ENCODE measurements around the gene PLAC1.

The PLAC1 gene

GRCh38 chrX:134530845-134531244 lies 127.4 kb downstream of the PLAC1 start:
- ATAC-seq: no peak
- TF ChIP-seq BACH2 (CRISPR knock-in tag; IDR thresholded peaks at IDR 0.05; ENCODE audit: borderline replicate concordance) (no peak), RARB (CRISPR knock-in tag; IDR thresholded peaks at IDR 0.05) (no peak), POU6F1 (CRISPR knock-in tag; IDR thresholded peaks at IDR 0.05; ENCODE audit: borderline replicate concordance, low read depth) (no peak), ZC3H10 (CRISPR knock-in tag; IDR thresholded peaks at IDR 0.05) (no peak), ZFP30 (CRISPR knock-in tag; IDR thresholded peaks at IDR 0.05) (no peak), ZFP3 (CRISPR knock-in tag; IDR thresholded peaks at IDR 0.05) (no peak), ZNF70 (CRISPR knock-in tag; IDR thresholded peaks at IDR 0.05) (no peak)
- TF ChIP-seq, protein P1, sequence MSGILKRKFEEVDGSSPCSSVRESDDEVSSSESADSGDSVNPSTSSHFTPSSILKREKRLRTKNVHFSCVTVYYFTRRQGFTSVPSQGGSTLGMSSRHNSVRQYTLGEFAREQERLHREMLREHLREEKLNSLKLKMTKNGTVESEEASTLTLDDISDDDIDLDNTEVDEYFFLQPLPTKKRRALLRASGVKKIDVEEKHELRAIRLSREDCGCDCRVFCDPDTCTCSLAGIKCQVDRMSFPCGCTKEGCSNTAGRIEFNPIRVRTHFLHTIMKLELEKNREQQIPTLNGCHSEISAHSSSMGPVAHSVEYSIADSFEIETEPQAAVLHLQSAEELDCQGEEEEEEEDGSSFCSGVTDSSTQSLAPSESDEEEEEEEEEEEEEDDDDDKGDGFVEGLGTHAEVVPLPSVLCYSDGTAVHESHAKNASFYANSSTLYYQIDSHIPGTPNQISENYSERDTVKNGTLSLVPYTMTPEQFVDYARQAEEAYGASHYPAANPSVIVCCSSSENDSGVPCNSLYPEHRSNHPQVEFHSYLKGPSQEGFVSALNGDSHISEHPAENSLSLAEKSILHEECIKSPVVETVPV (CRISPR knock-in tag; IDR thresholded peaks at IDR 0.05): no peak
- TF ChIP-seq, protein P2, sequence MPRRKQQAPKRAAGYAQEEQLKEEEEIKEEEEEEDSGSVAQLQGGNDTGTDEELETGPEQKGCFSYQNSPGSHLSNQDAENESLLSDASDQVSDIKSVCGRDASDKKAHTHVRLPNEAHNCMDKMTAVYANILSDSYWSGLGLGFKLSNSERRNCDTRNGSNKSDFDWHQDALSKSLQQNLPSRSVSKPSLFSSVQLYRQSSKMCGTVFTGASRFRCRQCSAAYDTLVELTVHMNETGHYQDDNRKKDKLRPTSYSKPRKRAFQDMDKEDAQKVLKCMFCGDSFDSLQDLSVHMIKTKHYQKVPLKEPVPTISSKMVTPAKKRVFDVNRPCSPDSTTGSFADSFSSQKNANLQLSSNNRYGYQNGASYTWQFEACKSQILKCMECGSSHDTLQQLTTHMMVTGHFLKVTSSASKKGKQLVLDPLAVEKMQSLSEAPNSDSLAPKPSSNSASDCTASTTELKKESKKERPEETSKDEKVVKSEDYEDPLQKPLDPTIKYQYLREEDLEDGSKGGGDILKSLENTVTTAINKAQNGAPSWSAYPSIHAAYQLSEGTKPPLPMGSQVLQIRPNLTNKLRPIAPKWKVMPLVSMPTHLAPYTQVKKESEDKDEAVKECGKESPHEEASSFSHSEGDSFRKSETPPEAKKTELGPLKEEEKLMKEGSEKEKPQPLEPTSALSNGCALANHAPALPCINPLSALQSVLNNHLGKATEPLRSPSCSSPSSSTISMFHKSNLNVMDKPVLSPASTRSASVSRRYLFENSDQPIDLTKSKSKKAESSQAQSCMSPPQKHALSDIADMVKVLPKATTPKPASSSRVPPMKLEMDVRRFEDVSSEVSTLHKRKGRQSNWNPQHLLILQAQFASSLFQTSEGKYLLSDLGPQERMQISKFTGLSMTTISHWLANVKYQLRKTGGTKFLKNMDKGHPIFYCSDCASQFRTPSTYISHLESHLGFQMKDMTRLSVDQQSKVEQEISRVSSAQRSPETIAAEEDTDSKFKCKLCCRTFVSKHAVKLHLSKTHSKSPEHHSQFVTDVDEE (CRISPR knock-in tag; IDR thresholded peaks at IDR 0.05): no peak

DNA sequence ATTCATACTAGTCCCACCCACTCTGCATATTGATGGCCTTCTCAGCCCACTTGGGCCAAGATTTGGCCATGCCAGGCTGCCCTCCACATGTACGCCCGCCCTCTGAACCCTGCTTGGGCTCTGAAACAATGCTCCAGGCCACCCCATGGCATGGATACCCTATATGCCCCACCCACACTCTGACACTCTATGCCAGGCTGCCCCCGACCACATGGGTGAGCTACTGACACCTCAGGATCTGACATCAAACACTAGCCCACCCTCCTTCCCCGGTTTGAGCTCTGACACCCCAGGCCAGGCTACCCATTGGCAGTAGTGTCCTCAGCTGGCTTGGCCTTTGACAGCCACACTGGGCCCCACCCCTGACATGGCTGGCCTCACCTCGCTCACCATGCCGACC lies 128.8 kb downstream of the PLAC1 start:
- TF ChIP-seq, protein P1 (CRISPR knock-in tag; IDR thresholded peaks at IDR 0.05): no peak
- TF ChIP-seq ZNF8 (CRISPR knock-in tag; IDR thresholded peaks at IDR 0.05) (no peak), PATZ1 (CRISPR knock-in tag; IDR thresholded peaks at IDR 0.05; ENCODE audit: borderline replicate concordance) (no peak), TOX (CRISPR knock-in tag; IDR thresholded peaks at IDR 0.05; ENCODE audit: borderline replicate concordance) (no peak), TCF4 (CRISPR knock-in tag; IDR thresholded peaks at IDR 0.05; ENCODE audit: borderline replicate concordance) (no peak), ZC3H10 (CRISPR knock-in tag; IDR thresholded peaks at IDR 0.05) (no peak)
- ATAC-seq: no peak

GRCh38 chrX:134528960-134529359 lies 129.3 kb downstream of the PLAC1 start:
- ATAC-seq: no peak
- TF ChIP-seq ZC3H10 (CRISPR knock-in tag; IDR thresholded peaks at IDR 0.05) (no peak), CREB5 (CRISPR knock-in tag; IDR thresholded peaks at IDR 0.05; ENCODE audit: low read depth) (no peak), ZFP3 (CRISPR knock-in tag; IDR thresholded peaks at IDR 0.05) (no peak), ESRRG (CRISPR knock-in tag; IDR thresholded peaks at IDR 0.05) (no peak), GLIS3 (CRISPR knock-in tag; IDR thresholded peaks at IDR 0.05) (no peak), ZNF8 (CRISPR knock-in tag; IDR thresholded peaks at IDR 0.05) (no peak), BACH2 (CRISPR knock-in tag; IDR thresholded peaks at IDR 0.05; ENCODE audit: borderline replicate concordance) (no peak)
- TF ChIP-seq, protein P2 (CRISPR knock-in tag; IDR thresholded peaks at IDR 0.05): no peak
- TF ChIP-seq, protein P1 (CRISPR knock-in tag; IDR thresholded peaks at IDR 0.05): no peak
